HCT116 (cell line): Measurements from ENCODE around the gene SLC8A1. TPM values are rescaled to one million over a fixed set of nuclear protein-coding genes. Genes with fewer than 3 reads are reported as not detected.

ENCODE experiments used
- ATAC-seq: fragments of 200-7000 bp; cut with Tn5 transposase; 2 replicates; pipeline ENCODE4 v1.9.1; 2020; ENCODE audit warnings: mild to moderate bottlenecking, moderate library complexity
- BruUV-seq: library from RNA; stranded (reverse); fragments of 400-500 nt; replicated peaks from 2 replicates; lab custom pipeline; 2021; lab: Mats Ljungman, UMichigan
- CTCF ChIA-PET: fragments of 300-600 bp; sonication (Branson Sonifier 250); formaldehyde crosslinking; loops from one replicate; lab custom pipeline; 2021; ENCODE audit warnings: antibody characterized with exemption; lab: Charles Lee
- POLR2A ChIA-PET: fragments of 300-600, 350-600 bp; sonication (Branson Sonifier 250); formaldehyde crosslinking; loops from one replicate; lab custom pipeline; 2021; ENCODE audit warnings: antibody characterized with exemption; lab: Charles Lee
- RAD21 ChIA-PET, 2 experiments: fragments of 300-600 bp; sonication (Branson Sonifier 250); formaldehyde crosslinking; loops; one replicate each; lab custom pipeline; 2023; ENCODE audit warnings: low total read pairs in 2 of 2; ENCODE audit not compliant: uncharacterized antibody in 2 of 2, unreplicated experiment in 2 of 2, low non-redundant PET in 1 of 2; lab: Charles Lee
- DNase-seq: peaks from one replicate; pipeline ENCODE4 v3.0.0-alpha.2; 2010; ENCODE audit warnings: low read depth, low spot score
- H2AFZ ChIP-seq: fragments of 200-600 bp; shearing (Covaris generic), sonication (generic); 2 replicates; pipeline ENCODE4 v1.6.1; 2017; ENCODE audit warnings: low read depth, mixed run types, mixed read lengths, antibody characterized with exemption, low read length; ENCODE audit not compliant: poor library complexity, severe bottlenecking
- H3K27ac ChIP-seq: 2 replicates; pipeline ENCODE4 v1.5.1; 2012; ENCODE audit warnings: low read depth, low read length
- H3K27me3 ChIP-seq: fragments of 200-600 bp; sonication (generic); 2 replicates; pipeline ENCODE4 v1.6.1; 2016; ENCODE audit warnings: mixed run types, low read length, mixed read lengths; ENCODE audit not compliant: insufficient read depth
- H3K36me3 ChIP-seq, 2 experiments: fragments of 200-500 bp in 1 of 2; fragments of 200-600 bp in 1 of 2; sonication (Bioruptor generic) in 1 of 2; sonication (generic) in 1 of 2; 2 replicates each; pipeline versions ENCODE4 v1.5.1 to v1.6.1; 2014 to 2016; ENCODE audit warnings: low read length in 2 of 2, inconsistent platforms in 1 of 2, mixed read lengths in 1 of 2, mixed run types in 1 of 2; ENCODE audit not compliant: insufficient read depth in 2 of 2, control insufficient read depth in 1 of 2
- H3K4me1 ChIP-seq, 2 experiments: fragments of 200-600 bp in 1 of 2; sonication (generic) in 1 of 2; 2 replicates each; pipeline versions ENCODE4 v1.5.1 to v1.6.1; 2012 to 2017; ENCODE audit warnings: low read length in 2 of 2, inconsistent platforms in 1 of 2, mild to moderate bottlenecking in 1 of 2, mixed read lengths in 1 of 2, mixed run types in 1 of 2, moderate library complexity in 1 of 2; ENCODE audit not compliant: insufficient read depth in 2 of 2, control insufficient read depth in 1 of 2
- H3K4me2 ChIP-seq: fragments of 200-600 bp; sonication (generic); 2 replicates; pipeline ENCODE4 v1.6.1; 2017; ENCODE audit warnings: mixed run types, low read length, mixed read lengths
- H3K4me3 ChIP-seq, 2 experiments: fragments of 200-600 bp in 1 of 2; sonication (generic) in 1 of 2; replicated peaks in 1 of 2; 2 replicates each; pipeline ENCODE4 v1.5.1; 2011 to 2016; ENCODE audit warnings: low read length in 2 of 2, control low read depth in 1 of 2, low read depth in 1 of 2, mild to moderate bottlenecking in 1 of 2, mixed read lengths in 1 of 2, mixed run types in 1 of 2
- H3K79me2 ChIP-seq: fragments of 200-600 bp; sonication (generic); 2 replicates; pipeline ENCODE4 v1.6.1; 2017; ENCODE audit warnings: mild to moderate bottlenecking, mixed run types, low read length, moderate library complexity, mixed read lengths; ENCODE audit not compliant: insufficient read depth
- H3K9ac ChIP-seq: fragments of 200-600 bp; sonication (generic); 2 replicates; pipeline ENCODE4 v1.6.1; 2016; ENCODE audit warnings: low read length, mixed read lengths
- H3K9me2 ChIP-seq: fragments of 200-600 bp; sonication (generic), shearing (Covaris generic); 2 replicates; pipeline ENCODE4 v1.6.1; 2017; ENCODE audit warnings: mixed run types, mild to moderate bottlenecking, moderate library complexity; ENCODE audit not compliant: insufficient read depth
- H3K9me3 ChIP-seq, 2 experiments: fragments of 200-500 bp in 1 of 2; fragments of 200-600 bp in 1 of 2; sonication (Bioruptor generic) in 1 of 2; sonication (generic) in 1 of 2; 2 replicates each; pipeline ENCODE4 v1.6.1; 2014 to 2017; ENCODE audit warnings: low read length in 2 of 2, mixed read lengths in 2 of 2, inconsistent platforms in 1 of 2, low read depth in 1 of 2, mild to moderate bottlenecking in 1 of 2, mixed run types in 1 of 2, moderate library complexity in 1 of 2; ENCODE audit not compliant: control insufficient read depth in 1 of 2, insufficient read depth in 1 of 2
- H4K20me1 ChIP-seq: fragments of 200-600 bp; sonication (generic), shearing (Covaris generic); 2 replicates; pipeline ENCODE4 v1.6.1; 2017; ENCODE audit warnings: mixed run types, mild to moderate bottlenecking, moderate library complexity; ENCODE audit not compliant: insufficient read depth
- CEBPB ChIP-seq: IDR thresholded peaks from 2 replicates; pipeline ENCODE4 v1.6.1; 2012; ENCODE audit warnings: low read depth
- EZH2phosphoT487 ChIP-seq: fragments of 200-600 bp; IDR thresholded peaks from 2 replicates; pipeline ENCODE4 v1.6.1; 2018; ENCODE audit warnings: antibody characterized with exemption, borderline replicate concordance
- FOSL1 ChIP-seq: IDR thresholded peaks from 2 replicates; pipeline ENCODE4 v1.6.1; 2012; ENCODE audit warnings: low read depth
- JUND ChIP-seq: IDR thresholded peaks from 2 replicates; pipeline ENCODE4 v1.6.1; 2012
- POLR2A ChIP-seq: IDR thresholded peaks from 2 replicates; pipeline ENCODE4 v1.7.0; 2011; ENCODE audit warnings: borderline replicate concordance; ENCODE audit not compliant: insufficient read depth, insufficient read length; ENCODE audit errors: extremely low read depth
- RAD21 ChIP-seq: IDR thresholded peaks from 2 replicates; pipeline ENCODE4 v1.6.1; 2012; ENCODE audit warnings: low read depth, mild to moderate bottlenecking
- SIN3A ChIP-seq: IDR thresholded peaks from 2 replicates; pipeline ENCODE4 v1.6.1; 2012; ENCODE audit warnings: low read depth
- SP1 ChIP-seq: IDR thresholded peaks from 2 replicates; pipeline ENCODE4 v1.6.1; 2012; ENCODE audit warnings: low read depth
- SRF ChIP-seq: IDR thresholded peaks from 2 replicates; pipeline ENCODE4 v1.6.1; 2012; ENCODE audit warnings: low read depth
- TCF7L2 ChIP-seq: IDR thresholded peaks from 2 replicates; pipeline ENCODE4 v1.7.0; 2011; ENCODE audit warnings: borderline replicate concordance, inconsistent platforms; ENCODE audit not compliant: insufficient read depth, insufficient read length; ENCODE audit errors: extremely low read depth
- ZFX ChIP-seq: fragments of 450-650 bp; IDR thresholded peaks from 2 replicates; pipeline ENCODE4 v1.6.1; 2017
- intact Hi-C: fragments of 100-400 bp; cut with micrococcal nuclease; formaldehyde crosslinking; loops from 2 replicates; pipeline ENCODE4 v1.10.0; 2022
- total RNA-seq: library from RNA; stranded (reverse); gene quantifications from one replicate; pipeline ENCODE4 v1.2.1, GENCODE V29; 2021; ENCODE audit not compliant: unreplicated experiment
- TF ChIP-seq, protein P1 (sequence below), 3 experiments: fragments of 200-600 bp in 1 of 3; sonication (generic) in 1 of 3; IDR thresholded peaks in 2 of 3; conservative IDR thresholded peaks in 1 of 3; 2 replicates each; pipeline ENCODE4 v1.5.1; 2012 to 2017; ENCODE audit warnings: low read depth in 2 of 3, low read length in 2 of 3, antibody characterized with exemption in 1 of 3, borderline replicate concordance in 1 of 3, control low read depth in 1 of 3, mild to moderate bottlenecking in 1 of 3, mixed read lengths in 1 of 3, mixed run types in 1 of 3, moderate library complexity in 1 of 3; ENCODE audit not compliant: insufficient read depth in 1 of 3
- TF ChIP-seq, protein P2 (sequence below): IDR thresholded peaks from 2 replicates; pipeline ENCODE4 v1.6.1; 2011; ENCODE audit warnings: mild to moderate bottlenecking, low read length, moderate library complexity; ENCODE audit not compliant: insufficient replicate concordance; ENCODE audit errors: extremely low read depth
- TF ChIP-seq, protein P3 (sequence below): IDR thresholded peaks from 2 replicates; pipeline ENCODE4 v1.6.1; 2012
- TF ChIP-seq, protein P4 (sequence below): IDR thresholded peaks from 2 replicates; pipeline ENCODE4 v1.6.1; 2012

Gene SLC8A1
- total RNA-seq, 1 experiment from 2014 or later: 0.07 TPM

DNA sequence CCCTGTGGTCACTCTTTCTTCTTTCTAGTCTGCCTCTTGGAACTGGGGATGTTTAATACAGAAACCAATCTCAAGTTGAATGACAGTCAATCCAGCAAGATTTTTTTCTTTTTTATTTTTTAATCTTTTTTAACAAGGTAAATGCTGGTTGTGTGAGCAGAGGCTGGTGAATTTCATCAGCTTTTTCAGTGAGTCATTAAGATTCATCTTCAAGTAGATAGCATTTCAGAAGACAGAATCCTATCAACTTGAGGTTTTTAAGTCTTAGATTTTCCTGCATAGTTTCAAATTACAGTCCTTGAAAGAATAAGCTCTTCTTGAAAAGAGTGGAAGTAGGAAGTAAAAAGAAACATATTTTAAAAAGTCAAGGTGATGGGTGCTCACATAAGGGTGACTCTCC, 12.4 kb downstream of the SLC8A1 start:
- peaks cover 9 to 19% of the 10 kb centered on the region in 2 experiments for H3K4me1 ChIP-seq
- ATAC-seq (no peak), DNase-seq (no peak)
- CTCF ChIA-PET: no interaction called here
- no peaks in the 10 kb centered on the region for H3K79me2 ChIP-seq
- no peak overlapping the region for H3K4me2 ChIP-seq
- no peaks in the 10 kb centered on the region for H4K20me1 ChIP-seq
- no peaks in the 10 kb centered on the region for H3K36me3 ChIP-seq
- TF ChIP-seq SRF: no peak
- no peak for TF ChIP-seq EZH2phosphoT487
- H3K9me2 ChIP-seq: no peaks in the 10 kb centered on the region
- no peaks in the 10 kb centered on the region for H3K27me3 ChIP-seq
- no peak overlapping the region for H3K4me3 ChIP-seq
- POLR2A ChIA-PET: no interaction called here
- intact Hi-C loops: no loop called here
- H2AFZ ChIP-seq: no peak overlapping the region
- H3K9me3 ChIP-seq: no peaks in the 10 kb centered on the region
- RAD21 ChIA-PET: no interaction called here
- H3K27ac ChIP-seq: no peak overlapping the region
- no TSS peak for BruUV-seq
- H3K9ac ChIP-seq: no peak overlapping the region

GRCh38 chr2:40436093-40436475, 15.8 kb downstream of the SLC8A1 start:
- ChIA-PET CTCF (no interaction called here), RAD21 (no interaction called here), POLR2A (no interaction called here)
- no peaks in the 10 kb centered on the region for H3K9me2 ChIP-seq
- H4K20me1 ChIP-seq: no peaks in the 10 kb centered on the region
- DNase-seq (no peak), ATAC-seq (no peak)
- no peaks in the 10 kb centered on the region for H3K36me3 ChIP-seq
- H3K9me3 ChIP-seq: no peaks in the 10 kb centered on the region
- intact Hi-C loops: no loop called here
- H3K4me1 ChIP-seq: peaks cover 12 to 41% of the 10 kb centered on the region in 2 experiments
- H3K4me3 ChIP-seq: no peak overlapping the region
- peak overlapping the region; percentile 71; the same call in 1 of the 2 replicates for H3K4me2 ChIP-seq
- H2AFZ ChIP-seq: no peak overlapping the region
- no peak overlapping the region for H3K9ac ChIP-seq
- BruUV-seq: no TSS peak
- H3K27ac ChIP-seq: no peak overlapping the region
- H3K27me3 ChIP-seq: no peaks in the 10 kb centered on the region
- no peak for TF ChIP-seq TCF7L2
- TF ChIP-seq ZFX: no peak
- no peak for TF ChIP-seq SRF
- no peak for TF ChIP-seq RAD21
- no peak for TF ChIP-seq FOSL1
- TF ChIP-seq, protein P1, sequence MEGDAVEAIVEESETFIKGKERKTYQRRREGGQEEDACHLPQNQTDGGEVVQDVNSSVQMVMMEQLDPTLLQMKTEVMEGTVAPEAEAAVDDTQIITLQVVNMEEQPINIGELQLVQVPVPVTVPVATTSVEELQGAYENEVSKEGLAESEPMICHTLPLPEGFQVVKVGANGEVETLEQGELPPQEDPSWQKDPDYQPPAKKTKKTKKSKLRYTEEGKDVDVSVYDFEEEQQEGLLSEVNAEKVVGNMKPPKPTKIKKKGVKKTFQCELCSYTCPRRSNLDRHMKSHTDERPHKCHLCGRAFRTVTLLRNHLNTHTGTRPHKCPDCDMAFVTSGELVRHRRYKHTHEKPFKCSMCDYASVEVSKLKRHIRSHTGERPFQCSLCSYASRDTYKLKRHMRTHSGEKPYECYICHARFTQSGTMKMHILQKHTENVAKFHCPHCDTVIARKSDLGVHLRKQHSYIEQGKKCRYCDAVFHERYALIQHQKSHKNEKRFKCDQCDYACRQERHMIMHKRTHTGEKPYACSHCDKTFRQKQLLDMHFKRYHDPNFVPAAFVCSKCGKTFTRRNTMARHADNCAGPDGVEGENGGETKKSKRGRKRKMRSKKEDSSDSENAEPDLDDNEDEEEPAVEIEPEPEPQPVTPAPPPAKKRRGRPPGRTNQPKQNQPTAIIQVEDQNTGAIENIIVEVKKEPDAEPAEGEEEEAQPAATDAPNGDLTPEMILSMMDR (IDR thresholded peaks at IDR 0.05 in 2 of 3, conservative IDR thresholded peaks at IDR 0.05 in 1 of 3; ENCODE audit: borderline replicate concordance in 1 of 3, insufficient read depth in 1 of 3, low read depth in 2 of 3, low read length in 2 of 3): no peak
- no peak for TF ChIP-seq JUND
- TF ChIP-seq, protein P2, sequence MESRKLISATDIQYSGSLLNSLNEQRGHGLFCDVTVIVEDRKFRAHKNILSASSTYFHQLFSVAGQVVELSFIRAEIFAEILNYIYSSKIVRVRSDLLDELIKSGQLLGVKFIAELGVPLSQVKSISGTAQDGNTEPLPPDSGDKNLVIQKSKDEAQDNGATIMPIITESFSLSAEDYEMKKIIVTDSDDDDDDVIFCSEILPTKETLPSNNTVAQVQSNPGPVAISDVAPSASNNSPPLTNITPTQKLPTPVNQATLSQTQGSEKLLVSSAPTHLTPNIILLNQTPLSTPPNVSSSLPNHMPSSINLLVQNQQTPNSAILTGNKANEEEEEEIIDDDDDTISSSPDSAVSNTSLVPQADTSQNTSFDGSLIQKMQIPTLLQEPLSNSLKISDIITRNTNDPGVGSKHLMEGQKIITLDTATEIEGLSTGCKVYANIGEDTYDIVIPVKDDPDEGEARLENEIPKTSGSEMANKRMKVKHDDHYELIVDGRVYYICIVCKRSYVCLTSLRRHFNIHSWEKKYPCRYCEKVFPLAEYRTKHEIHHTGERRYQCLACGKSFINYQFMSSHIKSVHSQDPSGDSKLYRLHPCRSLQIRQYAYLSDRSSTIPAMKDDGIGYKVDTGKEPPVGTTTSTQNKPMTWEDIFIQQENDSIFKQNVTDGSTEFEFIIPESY: no peak
- no peak for TF ChIP-seq EZH2phosphoT487
- TF ChIP-seq, protein P3, sequence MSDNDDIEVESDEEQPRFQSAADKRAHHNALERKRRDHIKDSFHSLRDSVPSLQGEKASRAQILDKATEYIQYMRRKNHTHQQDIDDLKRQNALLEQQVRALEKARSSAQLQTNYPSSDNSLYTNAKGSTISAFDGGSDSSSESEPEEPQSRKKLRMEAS: no peak
- TF ChIP-seq, protein P4, sequence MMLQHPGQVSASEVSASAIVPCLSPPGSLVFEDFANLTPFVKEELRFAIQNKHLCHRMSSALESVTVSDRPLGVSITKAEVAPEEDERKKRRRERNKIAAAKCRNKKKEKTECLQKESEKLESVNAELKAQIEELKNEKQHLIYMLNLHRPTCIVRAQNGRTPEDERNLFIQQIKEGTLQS: no peak
- no peak for TF ChIP-seq SP1
- no peak for TF ChIP-seq POLR2A
- no peak for TF ChIP-seq CEBPB
- TF ChIP-seq SIN3A: no peak
- no peaks in the 10 kb centered on the region for H3K79me2 ChIP-seq
